Measurements from ENCODE around the gene SRGAP3.

- no peak for TF ChIP-seq EZH2 (IDR thresholded peaks at IDR 0.05; ENCODE audit: borderline replicate concordance, low read length)
- no peak for TF ChIP-seq CTCF (IDR thresholded peaks at IDR 0.05; ENCODE audit: low read length)
Measured at GRCh38 chr3:9102240-9102981, 147.0 kb downstream of the SRGAP3 start.
